Measurements from ENCODE around the gene OR51B5.
A peak's percentile ranks its signal among the peaks of the same experiment; 100 is the strongest.
"Not testable (repeated sequence)": the region's sequence is repeated elsewhere in the genome, so short reads cannot be mapped to it uniquely, and the experiment has no call there.

OR51B5 gene, protein sequence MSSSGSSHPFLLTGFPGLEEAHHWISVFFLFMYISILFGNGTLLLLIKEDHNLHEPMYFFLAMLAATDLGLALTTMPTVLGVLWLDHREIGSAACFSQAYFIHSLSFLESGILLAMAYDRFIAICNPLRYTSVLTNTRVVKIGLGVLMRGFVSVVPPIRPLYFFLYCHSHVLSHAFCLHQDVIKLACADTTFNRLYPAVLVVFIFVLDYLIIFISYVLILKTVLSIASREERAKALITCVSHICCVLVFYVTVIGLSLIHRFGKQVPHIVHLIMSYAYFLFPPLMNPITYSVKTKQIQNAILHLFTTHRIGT

DNA sequence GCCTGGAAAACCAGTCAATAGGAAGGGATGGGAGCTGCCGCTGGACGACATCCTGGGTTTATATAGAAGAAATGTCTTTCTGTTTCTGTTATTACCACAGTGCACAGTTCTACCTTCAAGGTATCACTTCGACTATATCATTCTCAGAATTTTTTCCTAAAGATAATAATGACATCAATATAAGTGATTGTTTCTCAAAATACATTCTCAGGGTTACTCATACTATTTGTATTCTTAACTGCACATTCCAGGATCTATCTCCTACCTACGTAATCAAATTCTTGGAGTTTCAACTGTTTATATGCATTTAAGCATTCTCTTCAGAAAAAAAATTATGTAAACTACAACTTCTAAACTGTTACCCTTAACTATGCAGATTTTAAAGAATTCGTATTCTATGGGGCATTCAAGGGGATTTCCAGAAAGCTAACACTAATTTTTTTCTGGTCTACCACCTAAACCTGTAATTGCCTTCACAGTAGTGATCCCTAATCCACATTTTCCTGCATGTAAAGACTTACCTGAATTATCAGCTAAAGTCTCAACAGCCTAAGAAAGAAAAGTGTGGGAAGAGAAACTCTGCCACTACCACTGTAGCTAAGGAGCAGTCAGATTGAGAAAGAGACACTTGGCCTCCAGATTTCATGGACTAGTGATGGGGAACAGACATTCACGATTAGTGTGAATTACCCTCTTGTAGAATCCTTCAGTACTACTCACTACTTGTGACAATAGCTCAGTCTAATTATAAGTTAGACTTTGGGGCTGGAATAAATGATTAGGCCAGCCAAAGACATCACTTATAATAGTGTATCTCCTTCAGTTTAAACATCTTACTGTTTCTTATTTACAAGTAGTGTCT, at the start of gene OR51B5:
Gene OR51B5 (minus strand): TSS at position 51 of the 862 bp plus-strand sequence. CDS start 0 bp downstream, at position 51.
- no peak for DNase-seq (ENCODE audit: low read depth, low spot score)

DNA sequence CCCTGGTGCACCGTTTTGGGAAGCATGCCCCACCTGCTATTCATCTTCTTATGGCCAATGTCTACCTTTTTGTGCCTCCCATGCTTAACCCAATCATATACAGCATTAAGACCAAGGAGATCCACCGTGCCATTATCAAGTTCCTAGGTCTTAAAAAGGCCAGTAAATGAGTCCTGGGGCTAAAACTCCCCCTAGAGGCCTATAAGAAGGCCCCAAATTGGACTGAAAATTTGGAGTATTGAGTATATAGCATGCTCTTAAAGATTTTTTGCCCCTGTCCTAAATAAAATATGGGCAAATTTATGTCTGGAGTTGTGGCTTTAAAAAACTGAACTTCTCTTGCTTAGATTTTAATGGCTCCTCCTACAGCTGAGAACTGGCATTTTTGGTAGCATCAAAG, 46.9 kb upstream of the OR51B5 start:
- DNase-seq (ENCODE audit: low read depth, low spot score) = no peak

DNA sequence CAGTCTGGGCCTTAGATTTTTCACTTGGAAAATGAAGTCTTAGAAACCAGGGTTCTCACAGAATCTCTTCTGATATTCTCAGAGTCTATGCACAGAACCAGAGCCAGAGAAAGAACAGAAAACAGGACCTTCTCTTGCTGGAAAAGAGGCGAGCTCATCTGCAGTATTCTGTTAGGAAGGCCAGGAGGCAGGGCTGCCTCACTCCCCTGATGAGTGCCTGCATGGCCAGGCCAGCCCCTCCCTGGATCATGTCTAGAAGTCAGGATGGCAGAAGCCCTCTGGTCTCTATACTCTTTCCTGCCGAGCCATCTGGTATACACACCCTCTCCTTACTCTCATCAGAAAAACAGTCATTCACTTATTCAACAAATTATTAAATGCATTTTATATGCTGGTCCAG, 41.0 kb upstream of the OR51B5 start:
- no peak for DNase-seq (ENCODE audit: low read depth, low spot score)

DNA sequence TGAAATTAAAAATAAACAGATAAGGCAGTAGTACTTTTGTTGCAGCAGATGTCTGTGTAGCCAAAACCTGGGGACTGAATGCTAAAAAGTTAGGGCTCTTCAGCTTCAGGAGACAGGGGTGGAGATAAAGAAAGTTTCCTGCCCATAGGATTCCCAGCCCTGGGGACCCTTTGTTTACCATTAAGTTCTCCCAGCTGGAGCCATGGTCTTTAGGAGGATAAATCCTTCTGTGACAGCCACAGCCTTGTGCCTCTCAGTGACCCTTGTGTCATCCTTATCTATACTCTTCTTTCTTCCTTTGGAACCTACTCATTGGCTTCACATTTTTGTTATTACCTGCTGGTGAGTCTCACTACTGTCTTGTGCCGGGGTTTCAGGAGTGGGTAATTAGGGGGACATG, 40.3 kb upstream of the OR51B5 start, which contains the start of gene OR51M1:
Gene OR51M1 (plus strand): TSS at position 237 of the 400 bp plus-strand sequence. CDS start 5,587 bp downstream, outside the sequence.
- DNase-seq (ENCODE audit: low read depth, low spot score) = no peak

DNA sequence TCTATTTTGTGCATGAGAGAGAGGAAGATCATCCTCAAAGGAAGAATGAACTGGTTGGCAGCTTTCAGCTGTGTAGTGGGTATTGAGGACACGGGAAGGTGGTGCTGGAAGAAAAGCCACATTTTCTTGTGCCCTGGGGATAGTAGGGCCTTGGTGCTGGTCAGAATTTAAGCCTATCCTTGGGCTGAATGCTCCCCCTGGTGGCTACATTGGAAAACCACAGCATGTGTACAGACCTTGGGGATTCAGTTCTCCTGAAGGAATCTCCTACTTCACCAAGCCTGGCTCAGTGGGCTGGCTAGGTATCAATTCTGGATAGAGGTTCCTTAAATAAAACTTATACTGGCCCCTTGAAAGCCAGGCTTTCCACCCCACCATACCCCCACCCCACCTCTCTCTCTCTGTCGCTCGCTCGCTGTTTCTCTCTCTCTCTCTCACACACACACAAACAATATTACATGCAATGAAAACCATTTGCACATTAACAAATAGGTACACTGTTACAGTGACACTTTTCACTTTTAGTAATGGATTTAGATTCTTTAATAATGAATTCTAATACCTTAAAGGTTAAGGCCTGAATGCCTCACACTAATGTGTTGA, 37.5 kb upstream of the OR51B5 start:
- DNase-seq (ENCODE audit: low read depth, low spot score) = peak; percentile 26

DNA sequence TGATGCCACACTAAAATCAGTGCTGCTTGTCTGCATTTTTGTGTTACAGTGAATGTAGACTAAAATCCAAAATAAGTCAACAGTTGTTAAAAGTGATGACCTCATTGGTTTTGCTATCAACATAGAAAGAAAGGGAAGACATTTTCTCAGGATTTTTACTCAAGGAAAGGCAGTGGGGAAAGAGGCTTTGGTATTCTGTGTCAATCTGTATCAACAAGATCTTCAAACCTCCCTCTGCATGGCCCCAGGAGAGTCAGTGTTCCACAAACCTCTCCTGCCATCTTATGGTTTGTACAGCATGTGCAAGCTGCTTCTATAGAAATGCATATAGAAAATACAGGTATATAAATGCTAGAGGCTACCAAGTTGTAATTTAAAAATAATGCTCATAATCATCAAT, 26.5 kb upstream of the OR51B5 start:
- DNase-seq (ENCODE audit: low read depth, low spot score) = peak; percentile 28

DNA sequence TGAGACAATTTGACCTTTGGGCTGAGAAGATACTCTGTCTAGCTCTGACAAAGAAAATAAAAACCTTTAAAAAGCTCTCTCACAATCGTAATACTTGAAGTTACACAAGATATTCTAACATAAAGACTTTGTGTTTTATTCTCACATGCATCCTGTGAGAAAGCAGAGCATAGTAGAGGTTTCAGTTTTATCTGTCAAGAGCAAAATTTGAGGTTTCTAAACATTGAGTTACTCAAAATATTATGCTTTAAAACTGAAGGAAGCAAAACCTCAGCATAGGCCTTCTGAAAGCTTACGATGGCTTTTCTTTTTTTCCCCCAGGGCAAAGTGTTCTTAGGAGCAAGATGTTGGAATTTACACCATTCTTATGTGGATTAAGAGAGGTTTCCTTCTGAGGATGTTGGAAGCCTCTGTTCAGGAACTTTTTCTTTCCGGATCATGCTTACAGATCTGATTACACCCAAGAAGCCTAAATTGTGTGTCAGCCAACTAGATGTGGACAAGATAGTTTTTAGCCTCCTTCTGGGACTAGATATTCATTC, 25.2 kb upstream of the OR51B5 start:
- DNase-seq (ENCODE audit: low read depth, low spot score) = no peak

DNA sequence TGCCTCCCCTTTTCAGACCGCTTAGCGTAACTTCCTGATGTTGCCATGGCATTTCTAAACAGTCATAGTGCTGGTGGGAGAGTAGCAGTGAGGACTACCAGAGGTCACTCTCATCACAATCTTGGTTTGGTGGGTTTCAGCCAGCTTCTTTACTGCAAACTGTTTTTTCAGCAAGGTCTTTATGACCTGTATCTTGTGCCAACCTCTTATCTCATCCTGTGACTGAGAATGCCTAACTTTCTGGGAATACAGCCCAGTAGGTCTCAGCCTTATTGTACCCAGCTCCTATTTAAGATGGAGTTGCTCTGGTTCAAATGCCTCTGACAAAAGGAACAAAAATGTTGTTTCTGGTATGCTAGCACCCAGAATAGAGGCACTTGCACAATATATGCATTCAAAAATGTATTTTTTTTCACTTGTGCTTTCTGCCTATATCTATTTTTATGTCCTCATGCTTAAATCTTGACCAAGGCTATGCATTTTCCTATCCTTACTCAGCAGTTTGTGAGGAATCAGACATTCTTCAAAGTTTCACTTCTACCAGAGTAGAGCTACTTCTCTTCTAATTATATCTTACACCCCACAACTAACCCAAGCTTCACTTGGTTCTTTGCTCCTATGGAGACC, 24.2 kb upstream of the OR51B5 start:
- no peak for DNase-seq (ENCODE audit: low read depth, low spot score)

DNA sequence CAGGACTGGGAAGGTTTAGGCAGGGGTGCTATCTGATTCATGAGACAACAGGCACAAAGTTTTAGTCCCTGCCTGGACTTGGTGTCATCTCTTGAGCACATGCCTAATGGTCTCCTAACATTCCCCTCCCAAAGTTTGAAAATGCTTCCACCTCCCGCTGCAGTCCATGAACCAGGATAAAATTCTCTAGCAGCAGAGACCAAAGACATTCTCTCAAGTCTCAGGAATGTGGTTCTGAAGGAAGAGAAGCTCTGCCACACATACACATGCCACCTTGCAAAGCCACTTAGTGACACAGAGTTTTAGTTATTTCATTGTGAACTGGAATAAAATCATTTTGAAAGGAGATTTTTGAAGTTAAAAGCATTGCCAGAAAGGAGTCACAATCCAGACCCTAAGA, 23.5 kb upstream of the OR51B5 start:
- DNase-seq (ENCODE audit: low read depth, low spot score) = no peak

DNA sequence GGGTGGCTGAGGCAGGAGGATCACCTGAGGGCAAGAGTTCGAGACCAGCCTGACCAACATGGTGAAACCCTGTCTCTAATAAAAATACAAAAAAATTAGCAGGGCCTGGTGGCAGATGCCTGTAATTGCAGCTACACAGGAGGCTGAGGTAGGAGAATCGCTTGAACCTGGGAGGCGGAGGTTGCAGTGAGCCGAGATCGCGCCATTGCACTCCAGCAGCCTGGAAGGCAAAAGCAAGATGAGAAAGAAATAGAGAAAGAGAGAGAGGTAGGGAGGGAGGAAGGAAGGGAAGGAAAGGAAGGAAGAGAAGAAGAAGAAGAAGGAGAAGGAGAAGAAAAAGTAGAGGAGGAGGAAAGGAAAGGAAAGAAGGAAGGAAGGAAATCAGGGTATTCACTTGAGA, 23.0 kb upstream of the OR51B5 start:
- DNase-seq (ENCODE audit: low read depth, low spot score) = not testable (repeated sequence)

DNA sequence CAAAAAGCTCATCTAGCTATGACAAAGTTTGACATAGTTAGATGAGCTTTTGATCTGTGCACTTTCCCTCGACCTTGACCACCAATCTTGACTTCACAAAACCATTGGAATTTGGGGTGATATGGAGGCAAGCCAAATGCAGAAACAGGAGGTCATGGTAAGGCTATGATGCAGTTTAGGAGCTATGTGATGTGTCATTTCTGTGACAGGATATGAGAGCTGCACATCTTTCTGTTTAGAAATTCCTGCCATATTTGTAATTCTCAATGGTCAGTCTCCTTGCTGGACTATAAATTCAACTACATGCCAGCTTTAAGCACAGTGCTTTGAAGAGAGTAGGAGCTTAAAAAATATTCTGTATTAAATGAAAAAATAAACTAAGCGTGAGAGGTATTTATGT, 20.9 kb upstream of the OR51B5 start:
- DNase-seq (ENCODE audit: low read depth, low spot score) = no peak

DNA sequence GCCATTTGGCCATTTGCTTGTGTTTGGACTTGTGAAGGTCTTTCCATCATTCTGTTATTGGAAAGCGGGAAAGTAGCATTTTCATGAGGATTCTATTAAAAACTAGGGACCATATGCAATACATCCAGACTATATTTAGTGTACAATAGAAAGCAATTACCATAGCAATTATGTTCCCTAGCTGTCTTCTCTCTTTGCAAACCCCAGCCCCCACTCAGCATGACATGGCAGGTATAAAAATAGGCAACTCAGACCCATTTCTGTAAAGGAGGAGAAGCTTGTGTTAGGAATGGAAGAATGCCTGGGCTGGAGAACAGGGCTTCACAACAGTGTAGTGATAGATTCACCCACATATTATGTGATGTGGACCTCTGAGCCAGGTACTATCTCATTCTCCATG, 20.4 kb upstream of the OR51B5 start:
- DNase-seq (ENCODE audit: low read depth, low spot score) = no peak

DNA sequence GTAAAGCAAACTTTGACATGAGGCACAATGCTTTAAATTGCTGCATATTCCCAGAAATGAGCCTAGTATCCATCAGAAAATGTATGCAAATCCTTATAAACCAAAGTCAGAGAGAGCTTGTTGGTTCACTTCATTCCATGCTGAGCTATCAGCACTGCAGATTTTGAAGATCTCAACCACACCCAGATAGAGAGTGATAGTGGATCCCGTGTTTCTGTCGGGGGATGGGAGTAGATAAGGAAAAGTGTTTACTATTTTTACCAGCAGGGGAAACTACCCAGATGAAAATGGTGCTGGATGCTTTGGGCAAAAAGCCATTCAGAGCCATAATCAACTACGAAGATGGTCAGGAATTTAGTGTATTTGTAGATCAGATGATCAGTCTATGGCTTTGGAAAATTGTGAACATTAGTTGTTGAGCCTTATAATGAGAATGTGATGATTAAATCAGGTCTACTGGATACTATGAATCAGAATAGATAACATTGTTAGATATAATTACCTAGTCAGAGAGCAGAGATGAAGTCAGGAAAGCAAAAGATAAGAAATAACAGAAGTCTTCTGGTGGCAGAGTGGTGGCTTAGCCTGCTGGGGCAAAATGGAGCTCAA, 18.8 kb upstream of the OR51B5 start:
- DNase-seq (ENCODE audit: low read depth, low spot score) = no peak

DNA sequence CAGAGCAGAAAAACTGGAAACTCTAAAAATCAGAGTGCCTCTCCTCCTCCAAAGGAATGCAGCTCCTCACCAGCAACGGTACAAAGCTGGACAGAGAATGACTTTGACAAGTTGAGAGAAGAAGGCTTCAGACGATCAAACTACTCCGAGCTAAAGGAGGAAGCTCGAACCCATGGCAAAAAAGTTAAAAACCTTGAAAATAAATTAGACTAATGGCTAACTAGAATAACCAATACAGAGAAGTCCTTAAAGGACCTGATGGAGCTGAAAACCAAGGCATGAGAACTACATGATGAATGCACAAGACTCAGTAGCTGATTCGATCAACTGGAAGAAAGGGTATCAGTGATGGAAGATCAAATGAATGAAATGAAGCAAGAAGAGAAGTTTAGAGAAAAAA, 12.7 kb upstream of the OR51B5 start:
- not testable (repeated sequence) for DNase-seq (ENCODE audit: low read depth, low spot score)

DNA sequence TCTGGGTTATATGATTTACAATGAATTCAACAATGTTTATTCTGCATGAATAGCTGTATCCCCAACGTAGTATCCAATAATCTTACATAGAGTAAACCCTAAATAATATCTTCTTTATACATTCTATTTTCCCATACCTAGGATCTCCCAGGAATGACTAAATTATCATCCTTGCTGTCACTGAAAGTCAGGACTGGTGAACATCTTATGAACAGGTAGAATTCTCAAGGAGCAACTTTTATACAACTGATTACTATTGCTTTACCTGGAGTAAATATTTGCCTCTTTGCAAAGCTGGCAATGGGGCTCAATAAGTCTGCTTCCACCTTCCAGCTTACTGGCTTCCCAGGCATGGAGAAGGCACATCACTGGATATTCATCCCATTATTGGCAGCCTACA, 7.9 kb upstream of the OR51B5 start, which contains the start of gene OR51B6:
Gene OR51B6 (plus strand): TSS at position 301 of the 400 bp plus-strand sequence. CDS start 0 bp downstream, at position 301.
- DNase-seq (ENCODE audit: low read depth, low spot score) = no peak

DNA sequence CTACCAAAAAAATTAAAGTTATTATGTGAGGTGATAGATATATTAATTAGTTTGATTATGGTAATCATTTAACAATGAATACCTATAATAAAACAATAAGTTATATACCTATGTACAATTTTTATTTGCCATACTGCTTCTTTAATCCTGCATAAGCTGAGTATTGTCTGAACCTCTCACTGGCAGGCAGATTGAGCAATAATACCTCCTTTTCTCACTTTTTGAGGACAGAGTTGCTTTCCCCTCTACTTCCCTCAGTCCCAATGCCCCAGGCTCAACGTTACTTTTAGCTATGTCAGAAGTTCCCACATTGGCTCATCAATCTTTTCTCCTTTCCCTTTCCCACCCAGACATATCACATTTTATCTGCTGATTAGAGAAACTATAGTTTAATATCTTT, 6.2 kb upstream of the OR51B5 start:
- no peak for DNase-seq (ENCODE audit: low read depth, low spot score)

DNA sequence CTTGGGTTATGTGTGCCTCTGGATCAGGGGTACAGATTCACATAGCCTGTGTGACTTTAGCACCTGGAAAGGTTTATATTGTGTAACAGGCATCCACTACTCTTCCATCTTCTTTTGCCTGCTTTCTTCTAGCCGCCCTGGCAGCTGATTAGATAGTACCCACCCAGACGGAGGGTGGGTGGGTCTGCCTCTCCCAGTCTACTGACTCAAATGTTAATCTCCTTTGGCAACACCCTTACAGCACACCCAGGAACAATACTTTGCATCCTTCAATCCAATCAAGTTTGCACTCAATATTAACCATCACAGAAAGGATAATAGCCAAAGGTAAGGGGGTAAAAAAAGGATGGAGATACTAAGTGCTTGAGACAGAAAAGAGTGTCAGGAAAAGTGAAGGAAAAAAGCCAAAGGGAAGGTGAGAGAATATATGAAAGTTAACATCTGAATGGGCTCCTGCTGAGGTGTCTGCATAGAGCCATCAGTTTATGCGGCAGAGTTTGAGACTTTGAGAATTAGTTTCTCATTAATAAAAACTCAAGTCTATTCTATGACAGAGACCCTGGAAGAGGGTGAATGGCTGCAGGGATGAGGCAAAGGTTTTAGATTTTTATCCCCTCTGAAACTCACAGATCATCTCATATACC, 5.3 kb upstream of the OR51B5 start:
- DNase-seq (ENCODE audit: low read depth, low spot score) = no peak

DNA sequence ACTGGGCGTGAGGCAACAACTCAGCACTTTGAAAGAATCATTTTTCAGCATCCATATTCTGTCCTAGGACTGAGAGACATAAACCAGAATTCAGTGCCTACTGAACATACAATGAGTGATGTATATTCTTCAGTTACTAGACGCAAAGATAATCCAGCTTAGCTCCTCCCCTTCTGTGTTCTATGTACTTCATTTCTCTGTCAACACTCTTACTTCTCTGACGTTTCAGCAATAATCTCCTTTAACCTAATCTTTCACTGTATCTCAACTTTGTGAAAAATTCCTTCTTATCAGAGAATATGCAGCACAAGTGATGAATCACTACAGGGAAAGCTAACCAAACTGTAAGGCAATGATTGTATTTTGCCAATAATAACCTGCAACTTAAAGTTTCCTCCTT, 2.5 kb upstream of the OR51B5 start:
- DNase-seq (ENCODE audit: low read depth, low spot score) = no peak

DNA sequence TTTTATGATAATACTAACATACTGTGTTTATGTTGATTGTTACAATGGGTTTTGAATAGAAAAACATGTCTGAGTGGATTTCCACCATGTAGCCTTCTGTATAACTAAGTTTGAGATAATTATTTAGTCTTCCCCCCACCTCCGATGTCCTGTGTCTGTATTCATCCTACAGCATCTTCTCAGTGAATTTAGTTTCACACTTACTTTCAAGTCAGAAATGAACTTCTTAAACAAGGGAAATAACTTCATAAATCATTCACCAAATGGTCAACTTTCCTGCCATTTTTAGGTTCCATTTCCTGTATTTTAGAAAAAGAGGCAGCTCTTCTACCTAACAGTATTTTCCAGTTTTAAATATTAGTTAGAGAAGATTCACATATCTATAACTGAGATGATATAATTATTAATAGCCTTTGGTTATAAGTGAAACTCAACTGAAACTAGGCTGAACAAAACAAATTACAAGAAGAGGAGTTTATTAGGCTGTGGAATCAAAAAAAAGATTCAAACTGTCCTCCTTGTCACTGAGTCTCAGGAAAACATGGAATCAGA, 3.5 kb downstream of the OR51B5 start:
- no peak for DNase-seq (ENCODE audit: low read depth, low spot score)

DNA sequence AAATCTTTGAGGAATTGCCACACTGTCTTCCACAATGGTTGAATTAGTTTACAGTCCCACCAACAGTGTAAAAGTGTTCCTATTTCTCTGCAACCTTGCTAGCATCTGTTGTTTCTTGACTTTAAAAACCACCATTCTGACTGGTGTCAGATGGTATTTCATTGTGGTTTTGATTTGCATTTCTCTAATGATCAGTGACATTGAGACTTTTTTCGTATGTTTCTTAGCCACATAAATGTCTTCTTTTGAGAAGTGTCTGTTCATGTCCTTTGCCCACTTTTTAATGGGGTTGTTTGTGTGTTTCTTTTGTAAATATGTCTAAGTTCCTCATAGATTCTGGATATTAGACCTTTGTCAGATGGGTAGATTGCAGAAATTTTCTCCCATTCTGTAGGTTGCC, 6.1 kb downstream of the OR51B5 start:
- DNase-seq (ENCODE audit: low read depth, low spot score) = not testable (repeated sequence)
